ENCODE measurements around the gene COL5A1. TPM values are rescaled to one million over a fixed set of nuclear protein-coding genes. Genes with fewer than 3 reads are reported as not detected.

The COL5A1 gene
- total RNA-seq, 1 experiment from 2014 or later: 9.5 TPM

DNA sequence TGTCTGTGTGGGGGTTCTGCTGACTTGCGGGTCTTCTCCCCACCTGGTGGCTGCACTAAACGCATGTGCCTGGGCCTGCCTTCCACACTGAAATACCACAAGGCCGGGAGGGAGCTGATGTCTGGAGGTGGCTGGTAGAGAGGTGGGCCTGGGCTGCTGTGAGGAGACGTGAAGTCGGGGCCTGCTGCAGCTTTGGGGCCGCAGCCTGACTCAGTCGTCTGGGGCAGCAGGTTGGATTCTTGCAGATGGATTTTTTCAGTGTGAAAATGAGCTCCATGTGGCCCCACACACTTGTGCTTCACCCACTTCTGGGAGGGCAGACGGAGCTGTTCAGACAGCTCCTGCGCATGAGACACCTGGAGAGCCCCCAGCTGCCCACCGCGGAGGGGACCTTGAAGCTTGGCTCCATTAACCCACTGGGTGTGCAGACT lies 29.3 kb downstream of the COL5A1 start:
- Histone ChIP-seq H2BK20ac (ENCODE audit: low read depth, low read length, poor library complexity, severe bottlenecking) (no peak overlapping the region), H2BK12ac (ENCODE audit: insufficient read length, low read depth, low read length) (no peak overlapping the region), H3K9me3 (ENCODE audit: control insufficient read depth, low read depth, low read length) (no peaks in the 10 kb centered on the region), H3K56ac (ENCODE audit: insufficient read length, low read depth, low read length) (no peak overlapping the region), H3K79me1 (ENCODE audit: insufficient read depth, low read depth, low read length, poor library complexity, severe bottlenecking) (no peaks in the 10 kb centered on the region), H2AK5ac (ENCODE audit: insufficient read length, low read length) (no peak overlapping the region), H4K91ac (ENCODE audit: insufficient read length, low read depth, low read length) (no peak overlapping the region), H3K9ac (ENCODE audit: extremely low read depth, insufficient read length, low read length) (no peak overlapping the region), H3K4me1 (ENCODE audit: insufficient read depth, low read length) (no peaks in the 10 kb centered on the region), H3K4me2 (ENCODE audit: insufficient read depth, insufficient read length, low read length) (no peak overlapping the region), H3K27me3 (ENCODE audit: insufficient read depth, low read length) (no peaks in the 10 kb centered on the region), H3T11ph (ENCODE audit: low read length) (no peak overlapping the region), H3K79me2 (ENCODE audit: insufficient read depth, low read length) (no peaks in the 10 kb centered on the region), H4K5ac (ENCODE audit: insufficient read length, low read depth, low read length) (no peak overlapping the region), H4K20me1 (ENCODE audit: control insufficient read depth, insufficient read depth, insufficient read length) (no peaks in the 10 kb centered on the region), H3K4ac (ENCODE audit: low read depth, low read length) (no peak overlapping the region), H2BK5ac (ENCODE audit: insufficient read length, low read length) (no peak overlapping the region), H3K23me2 (ENCODE audit: insufficient read length, low read depth, low read length, poor library complexity, severe bottlenecking) (no peaks in the 10 kb centered on the region), H3K14ac (ENCODE audit: insufficient read depth, low read length) (peak overlapping the region; percentile 27; the same call in 1 of the 2 replicates), H2BK120ac (ENCODE audit: low read depth, low read length, poor library complexity, severe bottlenecking) (no peak overlapping the region), H2AFZ (ENCODE audit: low read length) (no peak overlapping the region), H3K18ac (ENCODE audit: insufficient read length, low read depth, low read length) (no peak overlapping the region), H2BK15ac (ENCODE audit: low read depth, low read length) (no peak overlapping the region), H3K23ac (ENCODE audit: insufficient read length, low read depth, low read length) (no peak overlapping the region), H4K8ac (replicated peaks; ENCODE audit: insufficient read length, low read depth, low read length) (no peak overlapping the region), H3K27ac (ENCODE audit: insufficient read length, low read depth, low read length) (no peak overlapping the region)
- H3K4me1 Mint-ChIP-seq: peaks cover 0 to 6% of the 10 kb centered on the region in 2 experiments; a peak in 1 of 4 replicates
- H3K4me3 Mint-ChIP-seq: no peak overlapping the region
- no peak for TF ChIP-seq CTCF (conservative IDR thresholded peaks at IDR 0.05)
- no CpG with 5 or more reads among the region's 11 CpGs for WGBS (ENCODE audit: extremely low coverage, insufficient read length, low lambda C conversion rate)
- H3K36me3 Mint-ChIP-seq (ENCODE audit: insufficient read depth in 1 of 3, low read depth in 3 of 3): peaks cover 0 to 3% (median 0%) of the 10 kb centered on the region in 3 experiments; a peak in 1 of 7 replicates
- peaks cover 5 to 10% of the 10 kb centered on the region in 2 experiments; a peak in 4 of 5 replicates for H3K9me3 Mint-ChIP-seq
- no peak for DNase-seq
- H3K27me3 Mint-ChIP-seq (ENCODE audit: low read depth): no peaks in the 10 kb centered on the region; the same call in none of the 2 replicates
- no peak overlapping the region for H3K27ac Mint-ChIP-seq
